Stimulated activated naive CD4-positive, alpha-beta T cell treated with Interleukin-2 at 50 U/mL for 16 hours (primary cell): ENCODE measurements around the gene ST3GAL5.
"Not testable (repeated sequence)": the region's sequence is repeated elsewhere in the genome, so short reads cannot be mapped to it uniquely, and the experiment has no call there.

Experiments
- DNase-seq: peaks from one replicate; lab custom pipeline; 2025; lab: John Stamatoyannopoulos, UW

The ST3GAL5 gene

GRCh38 chr2:85834466-85834865 is 54.3 kb downstream of the ST3GAL5 start:
- no peak for DNase-seq

- no peak for DNase-seq
These were observed 57.1 kb downstream of the ST3GAL5 start for GRCh38 chr2:85831735-85832134.

- no peak for DNase-seq
These were observed 58.1 kb downstream of the ST3GAL5 start for GRCh38 chr2:85830645-85831044.

- not testable (repeated sequence) for DNase-seq
These were observed 59.4 kb downstream of the ST3GAL5 start for GRCh38 chr2:85829394-85829793.

- DNase-seq, result no peak
These were observed 60.1 kb downstream of the ST3GAL5 start for GRCh38 chr2:85828725-85829124.

- no peak for DNase-seq
These were observed 60.8 kb downstream of the ST3GAL5 start for GRCh38 chr2:85827879-85828569.

GRCh38 chr2:85826990-85827878 is 61.6 kb downstream of the ST3GAL5 start:
- DNase-seq, result peak; percentile 74

- DNase-seq, result no peak
These were observed 64.8 kb downstream of the ST3GAL5 start for GRCh38 chr2:85823951-85824350.

- no peak for DNase-seq
These were observed 66.0 kb downstream of the ST3GAL5 start for GRCh38 chr2:85822766-85823165.

GRCh38 chr2:85819811-85820510 is 68.8 kb downstream of the ST3GAL5 start:
- DNase-seq, result no peak

- DNase-seq, result no peak
These were observed 73.8 kb downstream of the ST3GAL5 start for GRCh38 chr2:85814802-85815550.

- peak; percentile 66 for DNase-seq
These were observed 74.6 kb downstream of the ST3GAL5 start for GRCh38 chr2:85813982-85814801.

- DNase-seq, result no peak
These were observed 75.4 kb downstream of the ST3GAL5 start for GRCh38 chr2:85813211-85813981.

- DNase-seq, result no peak
These were observed 76.6 kb downstream of the ST3GAL5 start for GRCh38 chr2:85812094-85812735.

- no peak for DNase-seq
These were observed 77.4 kb downstream of the ST3GAL5 start for GRCh38 chr2:85811180-85812093.

- DNase-seq, result no peak
These were observed 78.2 kb downstream of the ST3GAL5 start for GRCh38 chr2:85810371-85811179.

GRCh38 chr2:85807756-85808155 is 81.0 kb downstream of the ST3GAL5 start:
- no peak for DNase-seq
